ENCODE results near the gene DGKQ. TPM values are rescaled to one million over a fixed set of nuclear protein-coding genes. Genes with fewer than 3 reads are reported as not detected.
"Not testable (repeated sequence)": the region's sequence is repeated elsewhere in the genome, so short reads cannot be mapped to it uniquely, and the experiment has no call there.

Gene DGKQ
- total RNA-seq, 1 donor from 2014 or later, result 14.8 TPM

DNA sequence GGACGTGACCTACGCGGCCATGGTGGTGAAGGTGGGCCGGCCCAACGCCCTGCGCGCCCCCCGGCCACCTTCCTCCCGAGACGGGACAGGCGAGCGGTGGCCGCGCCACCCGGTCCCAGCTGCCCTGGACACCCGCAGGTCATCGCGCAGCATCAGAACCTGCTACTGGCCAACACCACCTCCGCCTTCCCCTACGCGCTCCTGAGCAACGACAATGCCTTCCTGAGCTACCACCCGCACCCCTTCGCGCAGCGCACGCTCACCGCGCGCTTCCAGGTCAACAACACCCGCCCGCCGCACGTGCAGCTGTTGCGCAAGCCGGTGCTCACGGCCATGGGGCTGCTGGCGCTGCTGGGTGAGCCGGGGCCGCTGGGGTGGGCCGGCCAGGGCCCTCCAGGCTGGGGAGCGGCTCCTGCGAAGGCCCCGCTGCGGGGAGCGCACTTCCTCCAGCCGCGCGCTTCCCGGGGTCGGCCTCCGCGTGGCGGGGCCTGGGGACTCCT, 28.8 kb upstream of the DGKQ start:
- Histone ChIP-seq H3K36me3 (ENCODE audit: control insufficient read depth, insufficient read depth, low read length) (no peaks in the 10 kb centered on the region), H3K27me3 (ENCODE audit: control insufficient read depth, insufficient read depth, low read length) (peaks cover 82% of the 10 kb centered on the region), H3K4me3 (ENCODE audit: low read depth, low read length) (no peak overlapping the region)
- DNase-seq (ENCODE audit: low read depth), result no peak
- TF ChIP-seq, protein P1, sequence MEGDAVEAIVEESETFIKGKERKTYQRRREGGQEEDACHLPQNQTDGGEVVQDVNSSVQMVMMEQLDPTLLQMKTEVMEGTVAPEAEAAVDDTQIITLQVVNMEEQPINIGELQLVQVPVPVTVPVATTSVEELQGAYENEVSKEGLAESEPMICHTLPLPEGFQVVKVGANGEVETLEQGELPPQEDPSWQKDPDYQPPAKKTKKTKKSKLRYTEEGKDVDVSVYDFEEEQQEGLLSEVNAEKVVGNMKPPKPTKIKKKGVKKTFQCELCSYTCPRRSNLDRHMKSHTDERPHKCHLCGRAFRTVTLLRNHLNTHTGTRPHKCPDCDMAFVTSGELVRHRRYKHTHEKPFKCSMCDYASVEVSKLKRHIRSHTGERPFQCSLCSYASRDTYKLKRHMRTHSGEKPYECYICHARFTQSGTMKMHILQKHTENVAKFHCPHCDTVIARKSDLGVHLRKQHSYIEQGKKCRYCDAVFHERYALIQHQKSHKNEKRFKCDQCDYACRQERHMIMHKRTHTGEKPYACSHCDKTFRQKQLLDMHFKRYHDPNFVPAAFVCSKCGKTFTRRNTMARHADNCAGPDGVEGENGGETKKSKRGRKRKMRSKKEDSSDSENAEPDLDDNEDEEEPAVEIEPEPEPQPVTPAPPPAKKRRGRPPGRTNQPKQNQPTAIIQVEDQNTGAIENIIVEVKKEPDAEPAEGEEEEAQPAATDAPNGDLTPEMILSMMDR (IDR thresholded peaks at IDR 0.05; ENCODE audit: insufficient read depth, low read length, poor library complexity, severe bottlenecking), result no peak

DNA sequence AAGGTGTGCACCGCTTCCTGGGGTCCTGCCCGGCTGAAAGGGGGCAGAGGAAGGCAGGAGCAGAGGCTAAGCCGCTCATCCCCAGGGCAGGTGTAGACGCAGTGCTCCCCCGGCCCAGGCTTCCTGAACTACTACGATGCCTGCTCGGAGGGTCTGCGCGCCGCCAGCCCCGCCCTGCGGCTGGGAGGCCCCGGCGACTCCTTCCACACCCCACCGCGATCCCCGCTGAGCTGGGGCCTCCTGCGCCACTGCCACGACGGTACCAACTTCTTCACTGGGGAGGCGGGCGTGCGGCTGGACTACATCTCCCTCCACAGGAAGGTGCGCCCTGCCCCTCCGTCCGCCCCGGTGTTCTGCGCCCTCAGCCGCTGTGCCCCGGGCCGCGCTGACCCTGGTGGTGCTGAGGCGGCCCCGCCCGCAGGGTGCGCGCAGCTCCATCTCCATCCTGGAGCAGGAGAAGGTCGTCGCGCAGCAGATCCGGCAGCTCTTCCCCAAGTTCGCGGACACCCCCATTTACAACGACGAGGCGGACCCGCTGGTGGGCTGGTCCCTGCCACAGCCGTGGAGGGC, 28.3 kb upstream of the DGKQ start:
- DNase-seq (ENCODE audit: low read depth), result no peak
- no peaks in the 10 kb centered on the region for H3K36me3 ChIP-seq (ENCODE audit: control insufficient read depth, insufficient read depth, low read length)
- H3K4me3 ChIP-seq (ENCODE audit: low read depth, low read length), result no peak overlapping the region
- TF ChIP-seq, protein P1 (IDR thresholded peaks at IDR 0.05; ENCODE audit: insufficient read depth, low read length, poor library complexity, severe bottlenecking), result no peak
- peaks cover 83% of the 10 kb centered on the region for H3K27me3 ChIP-seq (ENCODE audit: control insufficient read depth, insufficient read depth, low read length)

DNA sequence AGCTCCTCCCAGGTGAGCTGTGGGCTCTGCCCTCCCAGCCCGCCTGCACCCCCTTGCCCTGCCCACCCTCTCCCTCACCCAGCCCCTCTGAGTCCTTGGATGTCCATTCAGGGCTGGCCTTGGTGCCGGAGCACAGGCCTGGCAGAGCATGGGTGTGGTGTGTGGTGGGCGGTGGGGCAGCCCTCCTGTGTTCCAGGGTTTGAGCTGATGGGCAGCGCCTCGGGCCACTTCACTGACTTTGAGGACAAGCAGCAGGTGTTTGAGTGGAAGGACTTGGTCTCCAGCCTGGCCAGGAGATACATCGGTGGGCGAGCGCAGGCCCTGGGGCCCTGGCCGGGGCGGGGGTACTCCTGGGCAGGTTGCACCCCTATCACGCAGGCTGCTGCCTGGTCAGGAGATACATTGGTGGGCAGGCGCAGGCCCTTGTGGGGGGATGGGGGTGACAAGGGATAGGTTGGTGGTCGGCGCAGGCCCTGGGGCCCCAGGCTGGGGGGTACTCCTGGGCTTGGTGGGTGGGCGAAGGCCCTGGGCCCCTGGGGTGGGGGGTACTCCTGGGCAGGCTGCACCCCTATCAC, 27.4 kb upstream of the DGKQ start:
- TF ChIP-seq, protein P1 (IDR thresholded peaks at IDR 0.05; ENCODE audit: insufficient read depth, low read length, poor library complexity, severe bottlenecking), result no peak
- no peak for DNase-seq (ENCODE audit: low read depth)
- H3K4me3 ChIP-seq (ENCODE audit: low read depth, low read length), result no peak overlapping the region
- peaks cover 89% of the 10 kb centered on the region for H3K27me3 ChIP-seq (ENCODE audit: control insufficient read depth, insufficient read depth, low read length)
- H3K36me3 ChIP-seq (ENCODE audit: control insufficient read depth, insufficient read depth, low read length), result no peaks in the 10 kb centered on the region

DNA sequence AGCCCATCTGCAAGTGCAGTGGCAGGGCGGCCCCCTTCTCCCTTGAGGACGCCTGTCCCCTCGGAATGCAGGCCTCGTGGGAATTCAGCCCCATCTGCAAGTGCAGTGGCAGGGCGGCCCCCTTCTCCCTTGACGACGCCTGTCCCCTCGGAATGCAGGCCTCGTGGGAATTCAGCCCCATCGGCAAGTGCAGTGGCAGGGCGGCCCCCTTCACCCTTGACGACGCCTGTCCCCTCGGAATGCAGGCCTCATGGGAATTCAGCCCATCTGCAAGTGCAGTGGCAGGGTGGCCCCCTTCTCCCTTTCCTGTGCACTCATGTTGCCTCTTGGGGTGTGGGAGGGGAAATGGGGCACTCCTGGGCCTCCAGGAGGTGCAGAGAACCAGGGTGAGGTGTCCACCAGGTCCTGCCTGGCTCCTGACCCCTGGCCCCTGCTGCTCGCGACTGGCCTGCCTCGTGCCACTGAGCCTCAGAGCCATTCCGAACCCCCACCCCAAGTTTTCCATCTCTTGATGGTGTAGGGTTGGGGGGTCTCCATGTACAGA, 26.6 kb upstream of the DGKQ start:
- Histone ChIP-seq H3K27me3 (ENCODE audit: control insufficient read depth, insufficient read depth, low read length) (peaks cover 85% of the 10 kb centered on the region), H3K4me3 (ENCODE audit: low read depth, low read length) (no peak overlapping the region), H3K36me3 (ENCODE audit: control insufficient read depth, insufficient read depth, low read length) (no peaks in the 10 kb centered on the region)
- no peak for DNase-seq (ENCODE audit: low read depth)
- TF ChIP-seq, protein P1 (IDR thresholded peaks at IDR 0.05; ENCODE audit: insufficient read depth, low read length, poor library complexity, severe bottlenecking), result no peak

DNA sequence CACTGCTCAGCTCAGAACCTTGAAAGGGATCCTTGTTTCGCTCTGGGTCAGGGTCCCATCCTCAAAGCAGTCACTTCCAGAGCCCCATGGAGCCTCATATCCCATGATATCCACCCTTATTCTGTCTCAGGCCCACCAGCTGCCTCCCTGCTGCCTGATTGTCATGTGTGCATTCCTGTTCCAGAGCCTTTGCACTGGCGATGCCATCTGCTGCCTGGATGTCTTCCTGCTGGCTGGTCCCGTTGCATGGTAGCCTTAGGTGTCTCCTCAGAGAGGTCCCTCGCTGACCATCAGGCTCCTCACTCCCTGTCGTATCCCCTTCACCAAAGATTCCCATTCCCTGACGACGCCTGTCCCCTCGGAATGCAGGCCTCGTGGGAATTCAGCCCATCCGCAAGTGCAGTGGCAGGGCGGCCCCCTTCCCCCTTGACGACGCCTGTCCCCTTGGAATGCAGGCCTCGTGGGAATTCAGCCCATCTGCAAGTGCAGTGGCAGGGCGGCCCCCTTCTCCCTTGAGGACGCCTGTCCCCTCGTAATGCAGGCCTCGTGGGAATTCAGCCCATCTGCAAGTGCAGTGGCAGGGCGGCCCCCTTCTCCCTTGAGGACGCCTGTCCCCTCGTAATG, 26.0 kb upstream of the DGKQ start:
- H3K36me3 ChIP-seq (ENCODE audit: control insufficient read depth, insufficient read depth, low read length); DNase-seq (ENCODE audit: low read depth); H3K4me3 ChIP-seq (ENCODE audit: low read depth, low read length): not testable (repeated sequence)
- H3K27me3 ChIP-seq (ENCODE audit: control insufficient read depth, insufficient read depth, low read length), result peaks cover 79% of the 10 kb centered on the region

DNA sequence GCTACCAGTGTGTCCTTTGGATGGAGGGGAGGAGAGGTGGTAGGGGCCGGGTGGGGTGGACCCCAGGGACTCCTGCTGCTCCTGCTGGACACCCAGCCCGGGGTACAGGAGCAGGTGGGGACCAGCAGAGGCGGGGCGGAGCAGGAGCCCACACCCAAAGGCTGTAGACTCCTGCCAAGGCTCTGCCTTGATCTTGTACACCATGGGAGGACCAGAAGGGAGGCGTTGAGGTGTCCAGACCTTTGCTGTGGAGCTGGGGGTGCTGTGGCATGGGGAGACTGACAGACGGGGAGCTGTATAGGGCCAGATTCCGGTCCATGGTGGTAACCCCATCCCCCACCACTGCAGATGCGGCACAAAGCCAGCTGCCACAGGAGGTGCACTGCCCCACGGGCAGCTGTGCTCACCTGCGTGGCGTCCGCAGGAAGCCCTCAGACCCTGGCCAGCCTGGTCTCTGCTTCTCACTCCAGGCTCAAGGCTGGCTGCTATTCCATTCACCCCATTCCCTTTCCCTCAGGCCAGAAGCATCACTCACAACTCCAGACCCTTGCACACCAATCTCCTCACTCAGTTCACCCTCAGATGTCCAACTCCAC, 24.8 kb upstream of the DGKQ start:
- no peaks in the 10 kb centered on the region for H3K36me3 ChIP-seq (ENCODE audit: control insufficient read depth, insufficient read depth, low read length)
- H3K4me3 ChIP-seq (ENCODE audit: low read depth, low read length), result no peak overlapping the region
- TF ChIP-seq, protein P1 (IDR thresholded peaks at IDR 0.05; ENCODE audit: insufficient read depth, low read length, poor library complexity, severe bottlenecking), result no peak
- DNase-seq (ENCODE audit: low read depth), result no peak
- H3K27me3 ChIP-seq (ENCODE audit: control insufficient read depth, insufficient read depth, low read length), result peaks cover 67% of the 10 kb centered on the region

All from kidney epithelial cell (primary cell).